Activated T-helper 1 cell treated with anti-CD3 and anti-CD28 coated beads, Interleukin-2, amount 50 U/mL, for 16 hours (primary cell): ENCODE measurements around the gene SMYD3.

Source experiments
- DNase-seq, 2 donors: peaks; one replicate each; pipeline ENCODE4 v3.0.0-alpha.2; 2020; ENCODE audit warnings: low read depth in 1 of 2, low spot score in 1 of 2

SMYD3 gene

GRCh38 chr1:245860657-245861544, 646.2 kb downstream of the SMYD3 start:
- DNase-seq, result no peak

GRCh38 chr1:245859493-245860114, 647.5 kb downstream of the SMYD3 start:
- DNase-seq, result no peak

- no peak for DNase-seq
Measured at GRCh38 chr1:245858722-245859492, 648.2 kb downstream of the SMYD3 start.

GRCh38 chr1:245858022-245858721, 648.9 kb downstream of the SMYD3 start:
- DNase-seq, result no peak

GRCh38 chr1:245856944-245857531, 650.0 kb downstream of the SMYD3 start:
- DNase-seq, result no peak

GRCh38 chr1:245855846-245856730, 651.0 kb downstream of the SMYD3 start:
- DNase-seq, result no peak

GRCh38 chr1:245853291-245853690, 653.8 kb downstream of the SMYD3 start:
- no peak for DNase-seq

- DNase-seq, result no peak
Measured at GRCh38 chr1:245843101-245843500, 664.0 kb downstream of the SMYD3 start.

GRCh38 chr1:245842106-245842505, 665.0 kb downstream of the SMYD3 start:
- no peak for DNase-seq

GRCh38 chr1:245840971-245841370, 666.1 kb downstream of the SMYD3 start:
- DNase-seq, result no peak

- DNase-seq, result no peak
Measured at GRCh38 chr1:245837718-245838117, 669.4 kb downstream of the SMYD3 start.

GRCh38 chr1:245835386-245835785, 671.7 kb downstream of the SMYD3 start:
- DNase-seq, result no peak

GRCh38 chr1:245834002-245834401, 673.1 kb downstream of the SMYD3 start:
- DNase-seq, result no peak

- no peak for DNase-seq
Measured at GRCh38 chr1:245832771-245833527, 674.1 kb downstream of the SMYD3 start.

GRCh38 chr1:245831518-245831917, 675.6 kb downstream of the SMYD3 start:
- no peak for DNase-seq

GRCh38 chr1:245829826-245830225, 677.3 kb downstream of the SMYD3 start:
- no peak for DNase-seq

- no peak for DNase-seq
Measured at GRCh38 chr1:245829194-245829593, 677.9 kb downstream of the SMYD3 start.

- no peak for DNase-seq
Measured at GRCh38 chr1:245827301-245827700, 679.8 kb downstream of the SMYD3 start.
